ENCODE data around the gene OR10AG1. TPM values are rescaled to one million over a fixed set of nuclear protein-coding genes. Genes with fewer than 3 reads are reported as not detected.
A peak's percentile ranks its signal among the peaks of the same experiment; 100 is the strongest.

Gene OR10AG1
- total RNA-seq, 2 experiments from 2014 or later: not detected

- intact Hi-C loops (cut with micrococcal nuclease): no loop called here
- H3K36me3 Mint-ChIP-seq (ENCODE audit: low read depth): no peaks in the 10 kb centered on the region
- H3K4me1 Mint-ChIP-seq (ENCODE audit: low read depth): no peaks in the 10 kb centered on the region
- ATAC-seq (no peak), DNase-seq (no peak)
- H3K27me3 Mint-ChIP-seq: no peaks in the 10 kb centered on the region
- H3K9me3 Mint-ChIP-seq: peaks cover 10% of the 10 kb centered on the region
- no peak overlapping the region for H3K27ac Mint-ChIP-seq
- TF ChIP-seq CTCF (IDR thresholded peaks at IDR 0.05): no peak
- POLR2A ChIA-PET: no interaction called here
- no peak overlapping the region for H3K4me3 Mint-ChIP-seq
- CTCF ChIA-PET: no interaction called here
Measured at GRCh38 chr11:55967914-55968313, 1.8 kb downstream of the OR10AG1 start.

- DNase-seq: no peak
- ChIA-PET CTCF (no interaction called here), POLR2A (no interaction called here)
- Mint-ChIP-seq H3K27ac (no peak overlapping the region), H3K27me3 (no peaks in the 10 kb centered on the region), H3K36me3 (ENCODE audit: low read depth) (no peaks in the 10 kb centered on the region), H3K4me1 (ENCODE audit: low read depth) (no peaks in the 10 kb centered on the region), H3K4me3 (no peak overlapping the region), H3K9me3 (peaks cover 10% of the 10 kb centered on the region)
- no peak for ATAC-seq
- intact Hi-C loops (cut with micrococcal nuclease): no loop called here
- TF ChIP-seq CTCF (IDR thresholded peaks at IDR 0.05): no peak
Measured at GRCh38 chr11:55966391-55966790, 3.4 kb downstream of the OR10AG1 start.

GRCh38 chr11:55956521-55956920, 13.2 kb downstream of the OR10AG1 start:
- no peaks in the 10 kb centered on the region for H3K4me1 Mint-ChIP-seq (ENCODE audit: low read depth)
- peaks cover 3% of the 10 kb centered on the region for H3K9me3 Mint-ChIP-seq
- ChIA-PET CTCF (no interaction called here), POLR2A (no interaction called here)
- no peaks in the 10 kb centered on the region for H3K27me3 Mint-ChIP-seq
- no peaks in the 10 kb centered on the region for H3K36me3 Mint-ChIP-seq (ENCODE audit: low read depth)
- ATAC-seq (no peak), DNase-seq (no peak)
- no peak overlapping the region for H3K4me3 Mint-ChIP-seq
- intact Hi-C loops (cut with micrococcal nuclease): no loop called here
- H3K27ac Mint-ChIP-seq: no peak overlapping the region
- no peak for TF ChIP-seq CTCF (IDR thresholded peaks at IDR 0.05)

- ChIA-PET CTCF (no interaction called here), POLR2A (no interaction called here)
- H3K9me3 Mint-ChIP-seq: peaks cover 12% of the 10 kb centered on the region
- DNase-seq (no peak), ATAC-seq (no peak)
- no peak overlapping the region for H3K27ac Mint-ChIP-seq
- no peaks in the 10 kb centered on the region for H3K4me1 Mint-ChIP-seq (ENCODE audit: low read depth)
- no peaks in the 10 kb centered on the region for H3K36me3 Mint-ChIP-seq (ENCODE audit: low read depth)
- TF ChIP-seq CTCF (IDR thresholded peaks at IDR 0.05): no peak
- H3K4me3 Mint-ChIP-seq: no peak overlapping the region
- no peaks in the 10 kb centered on the region for H3K27me3 Mint-ChIP-seq
- intact Hi-C loops (cut with micrococcal nuclease): no loop called here
Measured at GRCh38 chr11:55949330-55949729, 20.4 kb downstream of the OR10AG1 start.

- no peaks in the 10 kb centered on the region for H3K4me1 Mint-ChIP-seq (ENCODE audit: low read depth)
- peaks cover 10% of the 10 kb centered on the region for H3K9me3 Mint-ChIP-seq
- ATAC-seq: no peak
- no peaks in the 10 kb centered on the region for H3K36me3 Mint-ChIP-seq (ENCODE audit: low read depth)
- no peak overlapping the region for H3K27ac Mint-ChIP-seq
- intact Hi-C loops (cut with micrococcal nuclease): no loop called here
- TF ChIP-seq CTCF (IDR thresholded peaks at IDR 0.05): peak; percentile 37
- H3K27me3 Mint-ChIP-seq: no peaks in the 10 kb centered on the region
- DNase-seq: no peak
- POLR2A ChIA-PET: no interaction called here
- CTCF ChIA-PET: no interaction called here
- H3K4me3 Mint-ChIP-seq: no peak overlapping the region
Measured at GRCh38 chr11:55942785-55943392, 26.9 kb downstream of the OR10AG1 start.

Measured in activated CD8-positive, alpha-beta T cell treated with anti-CD3 and anti-CD28 coated beads for 36 hours (primary cell).